Coronary artery (tissue), 2 donors: Measurements from ENCODE around the gene RAD50.

ENCODE experiments used
- DNase-seq: peaks from one replicate; pipeline ENCODE4 v3.0.0-alpha.2; 2017; ENCODE audit warnings: low spot score
- H3K27ac ChIP-seq, 2 donors: fragments of 200-600 bp; sonication (generic); one replicate each; pipeline ENCODE4 v1.5.1; 2016 to 2019
- H3K4me3 ChIP-seq: fragments of 200-600 bp; sonication (generic); 2 replicates; pipeline ENCODE4 v1.5.1; 2016; ENCODE audit warnings: mild to moderate bottlenecking, moderate library complexity
- TF ChIP-seq, protein P1 (sequence below): fragments of 200-600 bp; sonication (generic); IDR thresholded peaks from one replicate; pipeline ENCODE4 v1.5.1; 2019; ENCODE audit warnings: antibody characterized with exemption

RAD50 gene

DNA sequence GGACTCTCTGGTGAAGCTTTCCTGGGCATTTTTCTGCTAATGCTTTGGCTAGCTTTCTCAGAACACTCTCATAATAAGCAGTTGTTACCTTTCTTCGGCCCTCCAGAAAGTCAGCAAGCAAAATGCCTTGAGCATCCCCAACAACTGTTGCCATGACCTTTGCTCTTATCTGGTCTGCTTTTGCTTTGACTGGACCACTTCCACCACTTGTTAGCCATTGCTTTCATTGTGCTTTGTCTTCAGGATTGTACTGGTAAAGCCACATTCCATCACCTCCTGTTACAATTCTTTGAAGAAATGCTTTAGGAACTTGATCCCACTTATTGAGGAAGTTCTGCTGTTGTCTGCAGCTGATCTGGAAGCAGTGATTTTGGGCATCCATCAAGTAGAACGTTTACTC, 35.7 kb downstream of the RAD50 start:
- DNase-seq: no peak
- Histone ChIP-seq H3K4me3 (no peak overlapping the region), H3K27ac (no peak overlapping the region)
- TF ChIP-seq, protein P1, sequence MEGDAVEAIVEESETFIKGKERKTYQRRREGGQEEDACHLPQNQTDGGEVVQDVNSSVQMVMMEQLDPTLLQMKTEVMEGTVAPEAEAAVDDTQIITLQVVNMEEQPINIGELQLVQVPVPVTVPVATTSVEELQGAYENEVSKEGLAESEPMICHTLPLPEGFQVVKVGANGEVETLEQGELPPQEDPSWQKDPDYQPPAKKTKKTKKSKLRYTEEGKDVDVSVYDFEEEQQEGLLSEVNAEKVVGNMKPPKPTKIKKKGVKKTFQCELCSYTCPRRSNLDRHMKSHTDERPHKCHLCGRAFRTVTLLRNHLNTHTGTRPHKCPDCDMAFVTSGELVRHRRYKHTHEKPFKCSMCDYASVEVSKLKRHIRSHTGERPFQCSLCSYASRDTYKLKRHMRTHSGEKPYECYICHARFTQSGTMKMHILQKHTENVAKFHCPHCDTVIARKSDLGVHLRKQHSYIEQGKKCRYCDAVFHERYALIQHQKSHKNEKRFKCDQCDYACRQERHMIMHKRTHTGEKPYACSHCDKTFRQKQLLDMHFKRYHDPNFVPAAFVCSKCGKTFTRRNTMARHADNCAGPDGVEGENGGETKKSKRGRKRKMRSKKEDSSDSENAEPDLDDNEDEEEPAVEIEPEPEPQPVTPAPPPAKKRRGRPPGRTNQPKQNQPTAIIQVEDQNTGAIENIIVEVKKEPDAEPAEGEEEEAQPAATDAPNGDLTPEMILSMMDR: no peak

DNA sequence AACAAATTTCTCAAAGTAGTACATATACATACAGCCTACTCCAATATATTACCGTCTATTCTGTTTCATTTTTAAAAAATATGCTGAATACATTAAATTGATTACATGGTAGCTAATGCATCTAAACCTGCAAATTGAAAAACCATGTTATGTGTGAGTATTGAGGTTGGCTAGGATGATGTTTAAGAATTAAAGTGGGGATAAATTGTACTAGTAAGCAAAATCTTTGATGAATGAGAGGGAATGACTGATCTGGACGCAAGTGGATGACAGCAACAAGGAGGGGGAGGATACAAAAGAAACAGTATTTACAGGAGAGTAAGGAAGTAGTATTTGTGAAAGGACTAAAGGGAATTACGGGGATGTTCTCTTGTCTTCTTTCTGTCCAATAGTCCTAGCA, 37.4 kb downstream of the RAD50 start:
- no peak overlapping the region for H3K27ac ChIP-seq
- DNase-seq: no peak
- TF ChIP-seq, protein P1: no peak
- H3K4me3 ChIP-seq: no peak overlapping the region

DNA sequence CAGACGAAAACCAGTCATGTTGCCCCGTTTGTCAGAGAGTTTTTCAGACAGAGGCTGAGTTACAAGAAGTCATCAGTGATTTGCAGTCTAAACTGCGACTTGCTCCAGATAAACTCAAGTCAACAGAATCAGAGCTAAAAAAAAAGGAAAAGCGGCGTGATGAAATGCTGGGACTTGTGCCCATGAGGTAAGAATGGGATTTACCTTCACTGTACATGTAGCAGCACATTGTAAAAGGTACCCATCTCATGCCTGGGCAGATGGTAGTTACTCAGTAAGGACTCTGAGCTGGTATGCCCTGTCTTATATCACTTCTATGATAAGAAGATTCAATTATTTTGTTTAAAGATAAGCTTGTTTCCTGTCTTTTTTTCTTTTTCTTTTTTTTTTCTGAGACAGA, 38.8 kb downstream of the RAD50 start:
- TF ChIP-seq, protein P1: no peak
- DNase-seq: no peak
- H3K4me3 ChIP-seq: no peak overlapping the region
- no peak overlapping the region for H3K27ac ChIP-seq

DNA sequence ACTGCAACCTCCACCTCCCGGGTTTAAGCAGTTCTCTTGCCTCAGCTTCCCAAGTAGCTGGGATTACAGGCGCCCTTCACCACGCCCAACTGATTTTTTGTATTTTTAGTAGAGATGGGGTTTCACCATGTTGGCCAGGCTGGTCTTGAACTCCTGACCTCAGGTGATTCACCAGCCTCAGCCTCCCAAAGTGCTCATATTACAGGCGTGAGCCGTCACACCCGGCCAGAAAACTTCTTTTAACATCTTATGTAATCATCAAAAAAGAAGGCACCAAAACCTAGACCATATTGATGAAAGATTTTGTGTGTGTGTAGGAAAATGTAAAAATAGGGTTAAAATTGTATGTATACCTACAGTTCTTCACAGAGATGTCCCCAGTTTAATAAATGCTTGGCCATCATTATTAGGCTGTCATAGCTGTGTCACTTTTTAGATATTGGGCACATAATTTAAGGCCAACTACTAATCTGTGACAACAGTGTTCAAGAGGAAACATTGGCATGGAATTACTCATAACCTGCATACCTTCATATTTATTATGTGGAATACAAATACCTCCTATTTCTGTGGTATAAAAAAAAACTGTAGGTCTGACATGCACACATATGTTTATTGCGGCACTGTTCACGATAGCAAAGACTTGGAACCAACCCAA, 44.4 kb downstream of the RAD50 start:
- Histone ChIP-seq H3K27ac (no peak overlapping the region), H3K4me3 (no peak overlapping the region)
- TF ChIP-seq, protein P1: no peak
- no peak for DNase-seq

DNA sequence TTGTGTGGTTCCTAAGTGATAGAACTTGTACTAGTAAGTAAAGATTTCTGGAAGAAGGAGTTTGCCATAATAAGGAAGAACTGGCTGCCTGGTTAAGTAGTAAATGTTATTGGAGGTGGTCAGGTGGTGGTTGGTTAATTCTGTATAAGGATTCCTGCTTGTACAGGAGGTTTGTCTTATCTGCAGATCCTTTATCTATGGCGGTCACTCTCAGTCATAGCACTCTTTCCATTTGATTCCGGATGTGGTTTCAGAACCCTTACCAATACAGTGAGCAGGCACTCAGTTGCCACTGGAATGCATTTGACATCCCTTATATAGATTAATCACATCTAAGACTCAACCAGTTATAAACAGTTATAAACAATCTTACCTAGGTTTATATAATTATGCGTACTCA, 50.3 kb downstream of the RAD50 start:
- DNase-seq: no peak
- TF ChIP-seq, protein P1: no peak
- Histone ChIP-seq H3K27ac (no peak overlapping the region), H3K4me3 (no peak overlapping the region)

DNA sequence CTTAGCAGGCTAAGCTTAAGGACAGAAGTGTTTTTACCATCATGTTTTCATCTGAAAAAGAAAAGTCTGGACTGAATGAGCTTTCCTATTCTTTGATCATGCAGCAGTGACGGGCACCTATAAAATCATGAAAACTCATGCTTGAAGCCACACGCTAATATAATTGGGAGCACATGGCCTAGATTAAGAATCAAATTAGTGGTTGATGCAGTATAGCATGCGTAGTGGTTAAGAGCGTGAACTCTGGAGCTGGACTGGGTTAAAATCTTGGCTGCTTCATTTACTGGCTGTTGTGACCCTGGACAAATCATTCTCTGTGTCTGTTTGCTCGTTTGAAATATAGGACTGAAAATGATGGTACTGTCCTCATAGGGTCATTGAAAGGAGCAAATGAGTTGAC, 51.3 kb downstream of the RAD50 start:
- H3K27ac ChIP-seq: no peak overlapping the region
- no peak overlapping the region for H3K4me3 ChIP-seq
- TF ChIP-seq, protein P1: no peak
- no peak for DNase-seq

DNA sequence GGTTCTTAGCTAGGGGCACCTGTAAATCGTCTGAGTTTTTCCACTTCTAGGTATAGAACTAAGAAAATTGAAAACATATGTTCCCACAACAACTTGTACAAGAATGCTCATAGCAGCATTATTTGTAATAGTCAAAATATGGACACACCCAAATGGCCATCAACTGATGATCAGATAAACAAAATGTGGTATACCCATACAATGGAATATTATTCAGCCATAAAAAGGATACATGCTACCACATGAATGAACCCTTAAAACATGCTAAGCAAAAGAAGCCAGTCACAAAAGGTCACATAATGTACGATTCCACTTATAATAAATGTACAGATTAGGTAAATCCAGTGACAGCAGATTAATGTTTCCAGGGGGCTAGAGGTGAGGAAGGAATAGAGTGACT, 55.2 kb downstream of the RAD50 start:
- H3K27ac ChIP-seq: no peak overlapping the region
- TF ChIP-seq, protein P1: no peak
- no peak for DNase-seq

More for the DNA sequence above, 55.2 kb downstream of the RAD50 start:
- no peak overlapping the region for H3K4me3 ChIP-seq
